Measurements from ENCODE around the gene GGT6.

Gene GGT6

DNA sequence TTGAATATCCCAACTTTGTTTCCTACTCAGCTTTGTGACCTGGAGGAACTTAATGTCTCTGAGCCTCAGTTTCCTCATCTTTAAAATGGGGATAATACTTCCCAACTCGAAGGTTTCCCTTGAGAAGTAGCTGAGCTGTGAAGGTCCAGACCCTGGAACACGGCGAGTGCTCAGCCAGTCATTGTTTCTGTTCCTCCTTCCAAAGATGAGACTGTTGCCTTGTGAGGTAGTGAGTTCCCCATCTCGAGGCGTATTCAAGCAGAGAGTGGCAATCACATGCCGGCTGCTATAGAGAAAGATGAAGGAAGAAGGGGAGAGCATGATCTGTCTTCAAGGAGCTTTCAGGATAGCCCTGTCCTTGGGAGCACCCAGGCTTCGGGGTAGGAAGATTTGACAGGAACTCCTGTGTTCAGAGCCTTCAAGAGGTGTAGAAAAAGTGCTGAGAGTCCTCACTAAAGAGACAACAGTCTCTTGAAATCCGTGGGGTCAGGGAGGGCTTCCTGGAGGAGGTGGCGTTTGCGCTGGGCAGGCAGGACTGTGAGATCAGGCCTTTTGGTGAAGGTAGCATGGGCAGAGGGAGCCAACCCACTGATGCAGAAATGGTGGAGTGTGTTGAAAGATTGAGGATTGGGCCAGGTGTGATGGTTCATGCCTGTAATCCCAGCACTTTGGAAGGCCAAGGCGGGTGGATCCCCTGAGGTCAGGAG is 34.5 kb downstream of the GGT6 start:
- no peak overlapping the region for H3K27ac Mint-ChIP-seq

DNA sequence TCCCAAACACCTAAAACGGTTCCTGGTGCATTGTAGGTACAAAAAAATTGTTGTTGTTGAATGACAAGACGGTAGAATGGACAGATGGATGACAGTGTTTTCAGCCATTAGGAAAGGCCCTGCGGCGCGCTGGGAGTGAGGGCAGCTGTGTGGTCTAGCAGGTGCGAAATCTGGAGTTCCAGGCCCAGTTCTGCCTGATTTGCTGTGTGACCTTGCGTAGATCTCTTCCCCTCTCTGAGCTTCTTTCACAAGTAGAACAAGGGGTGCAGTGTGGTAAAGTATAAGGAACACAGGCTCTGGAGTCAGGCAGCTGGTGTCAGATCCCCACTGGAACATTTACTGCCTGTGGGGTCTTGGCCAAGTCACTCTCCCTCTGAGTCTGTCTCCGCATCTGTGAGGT is 36.4 kb downstream of the GGT6 start:
- H3K4me1 Mint-ChIP-seq, result peaks cover 47% of the 10 kb centered on the region
- H3K36me3 Mint-ChIP-seq (ENCODE audit: low read depth), result no peaks in the 10 kb centered on the region

More for the DNA sequence above, 34.5 kb downstream of the GGT6 start:
- Mint-ChIP-seq H3K27me3 (ENCODE audit: low read depth) (peaks cover 13% of the 10 kb centered on the region), H3K4me3 (no peak overlapping the region), H3K36me3 (ENCODE audit: low read depth) (no peaks in the 10 kb centered on the region), H3K9me3 (no peaks in the 10 kb centered on the region), H3K4me1 (peaks cover 41% of the 10 kb centered on the region)
- TF ChIP-seq, protein P1, sequence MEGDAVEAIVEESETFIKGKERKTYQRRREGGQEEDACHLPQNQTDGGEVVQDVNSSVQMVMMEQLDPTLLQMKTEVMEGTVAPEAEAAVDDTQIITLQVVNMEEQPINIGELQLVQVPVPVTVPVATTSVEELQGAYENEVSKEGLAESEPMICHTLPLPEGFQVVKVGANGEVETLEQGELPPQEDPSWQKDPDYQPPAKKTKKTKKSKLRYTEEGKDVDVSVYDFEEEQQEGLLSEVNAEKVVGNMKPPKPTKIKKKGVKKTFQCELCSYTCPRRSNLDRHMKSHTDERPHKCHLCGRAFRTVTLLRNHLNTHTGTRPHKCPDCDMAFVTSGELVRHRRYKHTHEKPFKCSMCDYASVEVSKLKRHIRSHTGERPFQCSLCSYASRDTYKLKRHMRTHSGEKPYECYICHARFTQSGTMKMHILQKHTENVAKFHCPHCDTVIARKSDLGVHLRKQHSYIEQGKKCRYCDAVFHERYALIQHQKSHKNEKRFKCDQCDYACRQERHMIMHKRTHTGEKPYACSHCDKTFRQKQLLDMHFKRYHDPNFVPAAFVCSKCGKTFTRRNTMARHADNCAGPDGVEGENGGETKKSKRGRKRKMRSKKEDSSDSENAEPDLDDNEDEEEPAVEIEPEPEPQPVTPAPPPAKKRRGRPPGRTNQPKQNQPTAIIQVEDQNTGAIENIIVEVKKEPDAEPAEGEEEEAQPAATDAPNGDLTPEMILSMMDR (IDR thresholded peaks at IDR 0.05; ENCODE audit: unreplicated experiment in 3 of 3), result no peak

DNA sequence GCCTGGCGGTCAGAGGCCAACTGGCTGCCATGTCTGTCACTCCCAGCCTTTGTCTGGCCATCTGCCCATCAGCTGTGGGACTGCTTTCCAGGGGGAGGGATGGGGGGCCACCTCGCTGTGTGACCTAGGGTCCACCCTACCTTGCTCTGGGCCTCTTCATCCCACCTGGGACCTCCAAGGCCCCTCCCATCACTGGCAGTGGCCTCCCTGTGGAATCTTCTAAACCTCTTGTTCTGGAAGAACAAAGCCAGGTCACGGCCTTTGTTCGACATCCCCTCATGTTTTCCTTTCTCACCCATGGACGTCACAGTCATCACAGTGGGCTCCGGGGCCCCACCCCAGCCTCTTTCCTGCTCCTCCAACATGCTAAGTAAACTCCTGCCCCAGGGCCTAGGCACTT is 37.7 kb downstream of the GGT6 start:
- TF ChIP-seq, protein P1 (IDR thresholded peaks at IDR 0.05; ENCODE audit: unreplicated experiment in 3 of 3), result no peak
- H3K9me3 Mint-ChIP-seq, result no peaks in the 10 kb centered on the region
- H3K4me3 Mint-ChIP-seq, result no peak overlapping the region
- peaks cover 50% of the 10 kb centered on the region for H3K4me1 Mint-ChIP-seq
- H3K27ac Mint-ChIP-seq, result peak overlapping the region in 1 of 3 experiments; percentile 56
- H3K27me3 Mint-ChIP-seq (ENCODE audit: low read depth), result peaks cover 13% of the 10 kb centered on the region
- no peaks in the 10 kb centered on the region for H3K36me3 Mint-ChIP-seq (ENCODE audit: low read depth)

More for the DNA sequence above, 36.4 kb downstream of the GGT6 start:
- TF ChIP-seq, protein P1 (IDR thresholded peaks at IDR 0.05; ENCODE audit: unreplicated experiment in 3 of 3), result no peak
- H3K9me3 Mint-ChIP-seq, result no peaks in the 10 kb centered on the region
- peaks cover 13% of the 10 kb centered on the region for H3K27me3 Mint-ChIP-seq (ENCODE audit: low read depth)
- H3K27ac Mint-ChIP-seq, result peak overlapping the region in 2 of 3 experiments; percentile 2 to 56
- H3K4me3 Mint-ChIP-seq, result no peak overlapping the region

DNA sequence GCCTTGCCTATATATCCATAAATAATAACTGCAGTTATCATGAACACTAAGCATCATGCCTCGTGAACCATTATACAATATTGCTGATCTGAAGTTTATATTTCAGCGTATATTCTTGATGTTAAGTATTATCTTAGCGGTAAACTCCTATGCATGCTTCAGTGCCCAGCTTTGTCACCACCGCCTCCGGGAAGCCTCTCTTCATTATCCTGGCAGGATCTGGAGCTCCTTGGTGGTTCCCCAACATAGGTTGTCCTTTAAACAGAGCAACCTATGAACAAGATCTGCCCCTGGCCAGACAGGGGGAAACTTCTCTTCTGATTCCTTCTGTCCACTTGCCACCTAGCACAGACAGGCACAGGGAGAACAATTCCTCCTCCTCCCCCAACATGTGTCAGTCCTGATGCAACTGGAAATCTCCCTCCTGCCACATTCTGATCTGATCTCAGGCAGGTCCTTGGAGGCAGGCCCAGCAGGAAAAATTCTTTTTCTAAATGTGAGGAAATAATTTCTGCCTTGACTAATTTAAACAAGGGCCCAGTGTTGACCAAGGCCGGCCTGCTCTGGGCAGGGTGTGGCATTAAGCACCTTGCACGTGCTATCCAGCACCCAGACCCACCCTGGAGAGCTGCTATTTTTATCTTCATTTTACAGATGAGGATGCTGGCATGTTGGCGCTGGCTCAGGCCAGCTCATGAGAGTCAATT is 39.3 kb downstream of the GGT6 start:
- peak overlapping the region in 2 of 3 experiments; percentile 34 for H3K4me3 Mint-ChIP-seq
- no peaks in the 10 kb centered on the region for H3K36me3 Mint-ChIP-seq (ENCODE audit: low read depth)
- peaks cover 8% of the 10 kb centered on the region for H3K27me3 Mint-ChIP-seq (ENCODE audit: low read depth)
- TF ChIP-seq, protein P1 (IDR thresholded peaks at IDR 0.05; ENCODE audit: unreplicated experiment in 3 of 3), result no peak
- peak overlapping the region in 2 of 3 experiments; percentile 82 to 97 for H3K27ac Mint-ChIP-seq
- no peaks in the 10 kb centered on the region for H3K9me3 Mint-ChIP-seq
- peaks cover 44% of the 10 kb centered on the region for H3K4me1 Mint-ChIP-seq

DNA sequence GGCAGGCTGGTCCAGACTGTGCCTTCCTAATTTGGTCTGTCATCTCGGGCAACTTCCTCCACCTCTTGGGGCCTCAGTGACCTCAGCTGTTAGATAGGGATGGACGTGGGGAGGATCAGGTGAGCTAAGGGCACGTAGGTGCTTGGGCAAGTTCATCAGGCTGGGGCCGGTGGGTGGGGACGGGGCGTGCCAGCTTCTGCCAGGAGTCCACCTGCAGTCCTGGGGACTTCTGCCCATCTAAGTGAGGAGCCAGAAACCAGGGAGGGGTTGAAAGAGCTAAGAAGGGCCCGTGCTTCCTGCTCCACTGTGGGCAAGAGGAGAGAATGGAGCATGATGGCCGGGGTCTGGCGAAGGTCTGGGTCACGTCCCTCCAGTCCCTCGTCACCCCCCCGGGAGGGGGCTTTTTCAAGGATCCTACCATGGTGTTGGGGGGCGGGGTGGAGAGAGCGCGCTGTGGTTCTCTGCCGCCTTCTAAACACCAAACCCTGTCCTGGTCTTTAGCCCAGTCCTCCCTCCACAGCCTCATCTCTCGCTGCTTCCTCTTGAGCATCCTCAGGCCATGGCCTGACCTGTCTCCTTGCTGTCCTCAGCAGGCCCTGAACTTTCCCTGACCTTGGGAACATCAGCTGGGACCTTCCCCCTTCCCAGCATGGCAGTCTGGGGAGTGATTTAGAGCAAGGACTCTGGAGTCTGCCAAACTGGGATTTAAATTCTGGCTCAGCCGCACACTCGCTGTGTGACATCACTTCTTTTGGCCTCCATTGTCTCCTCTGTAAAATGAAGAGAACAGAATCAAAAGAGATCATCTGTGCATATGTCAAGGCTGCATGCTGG is 40.1 kb downstream of the GGT6 start:
- H3K27me3 Mint-ChIP-seq (ENCODE audit: low read depth), result peaks cover 8% of the 10 kb centered on the region
- H3K4me3 Mint-ChIP-seq, result peak overlapping the region in 2 of 3 experiments; percentile 35 to 58
- no peaks in the 10 kb centered on the region for H3K36me3 Mint-ChIP-seq (ENCODE audit: low read depth)
- no peaks in the 10 kb centered on the region for H3K9me3 Mint-ChIP-seq
- peak overlapping the region in 2 of 3 experiments; percentile 82 to 97 for H3K27ac Mint-ChIP-seq
- TF ChIP-seq, protein P1 (IDR thresholded peaks at IDR 0.05; ENCODE audit: unreplicated experiment in 3 of 3), result no peak
- H3K4me1 Mint-ChIP-seq, result peaks cover 44% of the 10 kb centered on the region
